HG03139 (cell line): ENCODE measurements around the gene COL17A1.

Source experiments
- ATAC-seq: cut with Tn5 transposase; IDR thresholded peaks from one replicate; pipeline ENCODE4 v1.9.1; 2021; ENCODE audit not compliant: unreplicated experiment

Gene COL17A1

GRCh38 chr10:103995134-103995533 is 90.5 kb downstream of the COL17A1 start:
- no peak for ATAC-seq

DNA sequence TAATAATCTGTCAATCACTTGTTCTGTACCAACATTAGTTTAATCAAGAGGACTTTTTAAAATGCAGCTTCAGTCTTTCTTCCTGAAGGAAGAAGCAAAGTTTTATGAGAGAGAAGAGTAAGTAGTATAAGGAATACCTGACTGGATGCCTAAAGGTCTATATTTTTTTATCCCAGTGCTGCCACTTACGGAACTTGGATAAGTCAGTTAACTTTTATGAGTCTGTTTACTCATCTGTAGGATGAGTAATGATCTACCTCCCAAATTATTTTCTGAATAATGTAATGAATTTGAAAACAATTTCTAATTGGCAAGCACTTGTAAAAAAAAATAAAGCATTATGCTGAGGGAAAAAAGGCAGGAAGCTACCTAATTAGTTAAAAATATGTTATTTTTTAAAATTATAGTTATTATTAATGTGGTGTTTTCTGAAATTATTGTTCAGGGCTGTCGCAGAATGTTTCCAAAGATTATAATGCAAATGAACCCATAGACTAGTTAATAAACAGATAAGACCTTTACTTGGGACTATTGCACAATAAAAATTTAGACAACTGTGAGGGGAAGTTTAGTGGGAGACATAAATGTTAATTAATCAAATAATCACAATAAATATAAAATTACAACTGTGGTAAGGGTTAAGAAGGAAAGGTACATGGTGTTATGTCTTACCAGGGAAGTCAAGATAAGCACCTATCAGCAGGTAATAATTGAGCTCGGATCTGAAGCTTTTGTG is 94.1 kb downstream of the COL17A1 start:
- no peak for ATAC-seq

DNA sequence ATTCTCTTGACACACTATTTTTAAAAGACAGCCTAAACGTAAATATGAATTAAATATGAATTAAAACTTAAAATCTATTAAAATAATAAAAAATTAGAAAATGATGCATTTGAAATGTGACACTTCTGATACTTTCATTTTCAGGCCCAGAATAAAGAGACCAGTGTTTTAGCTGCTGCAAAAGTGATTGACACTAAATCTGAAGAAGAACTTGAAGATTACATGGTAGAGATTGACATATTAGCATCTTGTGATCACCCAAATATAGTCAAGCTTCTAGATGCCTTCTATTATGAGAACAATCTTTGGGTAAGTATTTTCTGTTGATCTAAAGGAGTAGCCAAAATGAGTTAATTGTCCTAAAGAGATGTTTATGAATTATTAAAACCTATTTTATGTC is 95.1 kb downstream of the COL17A1 start:
- ATAC-seq = no peak

- no peak for ATAC-seq
These were observed 95.6 kb downstream of the COL17A1 start for GRCh38 chr10:103990121-103990520.

- no peak for ATAC-seq
These were observed 99.3 kb downstream of the COL17A1 start for GRCh38 chr10:103986360-103986759.

- ATAC-seq = no peak
These were observed 100.0 kb downstream of the COL17A1 start for GRCh38 chr10:103985726-103986125.

DNA sequence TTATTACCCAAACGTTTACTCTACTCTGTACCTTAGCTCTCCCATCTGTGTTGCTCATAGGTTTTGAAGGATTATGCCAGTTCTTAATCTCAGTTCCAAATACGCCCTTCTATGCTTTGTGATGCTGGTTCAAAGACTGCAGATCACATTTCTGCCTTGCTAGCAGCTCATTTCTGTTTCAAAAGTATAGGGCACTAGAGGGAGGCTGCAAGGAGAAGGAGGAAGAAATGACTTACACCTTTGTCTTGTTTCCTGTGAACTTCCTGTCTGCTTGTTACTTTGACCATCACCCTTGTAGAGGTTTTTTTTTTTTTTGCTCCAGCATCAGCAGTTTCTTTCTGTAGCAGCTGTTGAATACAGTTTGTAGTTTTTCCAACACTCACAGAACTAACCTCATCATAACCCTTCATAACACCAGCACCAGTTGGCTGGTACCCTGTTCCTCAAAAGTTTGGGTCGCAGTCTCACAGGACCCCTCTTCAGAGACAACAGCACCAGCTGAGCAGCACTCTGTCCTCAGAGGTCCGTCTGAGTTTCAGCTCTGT is 102.2 kb downstream of the COL17A1 start:
- peak; percentile 89 for ATAC-seq

DNA sequence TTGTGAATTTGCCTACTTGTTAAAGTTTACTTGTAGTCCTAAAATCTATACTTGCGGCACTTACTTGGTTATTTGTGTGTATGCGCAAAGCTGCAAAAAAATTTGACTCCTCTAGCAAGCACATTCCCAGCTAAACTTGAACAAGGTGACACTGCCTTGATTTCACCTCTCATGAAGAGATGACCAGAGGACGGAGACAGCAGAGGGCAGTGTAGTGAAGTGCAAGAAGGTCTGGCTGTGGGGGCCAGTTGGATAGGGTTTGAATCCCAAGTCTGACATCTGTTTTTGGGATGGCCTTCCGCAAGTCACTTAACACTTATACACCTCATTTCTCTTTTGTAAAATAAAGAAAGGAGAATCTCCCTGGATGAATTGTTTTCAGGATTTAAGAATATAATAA is 103.0 kb downstream of the COL17A1 start:
- no peak for ATAC-seq
